ENCODE results near the gene PRKG1.

- TF ChIP-seq POLR2A (IDR thresholded peaks at IDR 0.05) (no peak), CTCF (IDR thresholded peaks at IDR 0.05) (no peak)
Measured at GRCh38 chr10:51760864-51761640, 686.8 kb downstream of the PRKG1 start.
